Measurements from ENCODE around the gene SART1. TPM values are rescaled to one million over a fixed set of nuclear protein-coding genes. Genes with fewer than 3 reads are reported as not detected.
A peak's percentile ranks its signal among the peaks of the same experiment; 100 is the strongest.

SART1 gene
- total and polyA plus RNA-seq, 10 of the 15 experiments (the other 5 are each of a cell fraction or from before 2014, with no cell fraction given) = 6.2 to 60.5 (median 37.4) TPM

GRCh38 chr11:65919141-65919572 is 42.4 kb upstream of the SART1 start, which contains the start of gene DRAP1 (continued):
- TF ChIP-seq MAX (IDR thresholded peaks at IDR 0.05; ENCODE audit: low read depth, low read length) (0 out of 2 replicates have a peak, but pooled peaks have one; percentile 16), NBN (IDR thresholded peaks at IDR 0.05) (peak; percentile 47; the same call in 1 of the 2 replicates), POLR2AphosphoS2 (IDR thresholded peaks at IDR 0.05; ENCODE audit: low read depth, low read length) (no peak), NRF1 (conservative IDR thresholded peaks at IDR 0.05; ENCODE audit: low read depth, low read length) (0 out of 2 replicates have a peak, but pooled peaks have one; percentile 2), TBL1XR1 (IDR thresholded peaks at IDR 0.05; ENCODE audit: low read depth, low read length) (peak; percentile 95), CEBPZ (IDR thresholded peaks at IDR 0.05; ENCODE audit: low read depth, low read length) (peak; percentile 64; the same call in 1 of the 2 replicates), ZBTB33 (IDR thresholded peaks at IDR 0.05) (no peak), EED (IDR thresholded peaks at IDR 0.05; ENCODE audit: low read depth) (peak; percentile 71), ESRRA (IDR thresholded peaks at IDR 0.05; ENCODE audit: low read length) (peak; percentile 68; the same call in 1 of the 2 replicates), IKZF1 (conservative IDR thresholded peaks at IDR 0.05) (peak; percentile 96), PBX3 (IDR thresholded peaks at IDR 0.05; ENCODE audit: insufficient replicate concordance, low read depth, low read length) (peak; percentile 82), E2F4 (IDR thresholded peaks at IDR 0.05; ENCODE audit: low read depth, low read length) (peak; percentile 48; the same call in 1 of the 2 replicates), CREM (IDR thresholded peaks at IDR 0.05; ENCODE audit: low read depth) (peak; percentile 94), NFYA (IDR thresholded peaks at IDR 0.05; ENCODE audit: borderline replicate concordance, low read depth, low read length) (no peak), FOXK2 (IDR thresholded peaks at IDR 0.05) (no peak), SKIL (IDR thresholded peaks at IDR 0.05; ENCODE audit: low read depth, poor library complexity, severe bottlenecking) (no peak), CHD4 (IDR thresholded peaks at IDR 0.05) (no peak), RAD21 (IDR thresholded peaks at IDR 0.05; ENCODE audit: insufficient read depth, low read depth, low read length) (no peak), GABPA (IDR thresholded peaks at IDR 0.05; ENCODE audit: low read depth) (no peak), SIN3A (IDR thresholded peaks at IDR 0.05; ENCODE audit: low read depth, low read length) (peak; percentile 87; the same call in 1 of the 2 replicates), CEBPB (IDR thresholded peaks at IDR 0.05; ENCODE audit: borderline replicate concordance in 1 of 2, low read depth in 2 of 2, low read length in 2 of 2) (no peak), SMARCA5 (IDR thresholded peaks at IDR 0.05) (peak; percentile 81)

Measured in GM12878 (cell line).